Activated T-helper 17 cell treated with anti-CD3 and anti-CD28 coated beads, Interleukin-2, amount 50 U/mL, for 72 hours (primary cell): ENCODE data around the gene TMEM273. TPM values are rescaled to one million over a fixed set of nuclear protein-coding genes. Genes with fewer than 3 reads are reported as not detected.
A peak's percentile ranks its signal among the peaks of the same experiment; 100 is the strongest.

Source experiments
- ATAC-seq: fragments of 150-1000 bp; cut with Tn5 transposase; replicated peaks from 2 replicates; pipeline ENCODE4 v1.10.0; 2021; ENCODE audit warnings: mild to moderate bottlenecking, moderate library complexity
- H3K27ac Mint-ChIP-seq: one replicate; pipeline ENCODE4 v1.8.0; 2022; ENCODE audit warnings: mixed read lengths
- H3K27me3 Mint-ChIP-seq: one replicate; pipeline ENCODE4 v1.8.0; 2022; ENCODE audit warnings: mixed read lengths
- H3K36me3 Mint-ChIP-seq: one replicate; pipeline ENCODE4 v1.8.0; 2022; ENCODE audit warnings: low read depth, mild to moderate bottlenecking, mixed read lengths
- H3K4me1 Mint-ChIP-seq: one replicate; pipeline ENCODE4 v1.8.0; 2022; ENCODE audit warnings: mixed read lengths
- H3K4me3 Mint-ChIP-seq: one replicate; pipeline ENCODE4 v1.8.0; 2022; ENCODE audit warnings: mild to moderate bottlenecking, mixed read lengths
- H3K9me3 Mint-ChIP-seq: one replicate; pipeline ENCODE4 v1.8.0; 2022; ENCODE audit warnings: mixed read lengths
- total RNA-seq, 2 donors: library from RNA; stranded (reverse); gene quantifications; one replicate each; pipeline ENCODE4 v1.2.3, GENCODE V29; 2022

The TMEM273 gene
- total RNA-seq, 2 donors from 2014 or later, result 92.2 to 262 TPM

DNA sequence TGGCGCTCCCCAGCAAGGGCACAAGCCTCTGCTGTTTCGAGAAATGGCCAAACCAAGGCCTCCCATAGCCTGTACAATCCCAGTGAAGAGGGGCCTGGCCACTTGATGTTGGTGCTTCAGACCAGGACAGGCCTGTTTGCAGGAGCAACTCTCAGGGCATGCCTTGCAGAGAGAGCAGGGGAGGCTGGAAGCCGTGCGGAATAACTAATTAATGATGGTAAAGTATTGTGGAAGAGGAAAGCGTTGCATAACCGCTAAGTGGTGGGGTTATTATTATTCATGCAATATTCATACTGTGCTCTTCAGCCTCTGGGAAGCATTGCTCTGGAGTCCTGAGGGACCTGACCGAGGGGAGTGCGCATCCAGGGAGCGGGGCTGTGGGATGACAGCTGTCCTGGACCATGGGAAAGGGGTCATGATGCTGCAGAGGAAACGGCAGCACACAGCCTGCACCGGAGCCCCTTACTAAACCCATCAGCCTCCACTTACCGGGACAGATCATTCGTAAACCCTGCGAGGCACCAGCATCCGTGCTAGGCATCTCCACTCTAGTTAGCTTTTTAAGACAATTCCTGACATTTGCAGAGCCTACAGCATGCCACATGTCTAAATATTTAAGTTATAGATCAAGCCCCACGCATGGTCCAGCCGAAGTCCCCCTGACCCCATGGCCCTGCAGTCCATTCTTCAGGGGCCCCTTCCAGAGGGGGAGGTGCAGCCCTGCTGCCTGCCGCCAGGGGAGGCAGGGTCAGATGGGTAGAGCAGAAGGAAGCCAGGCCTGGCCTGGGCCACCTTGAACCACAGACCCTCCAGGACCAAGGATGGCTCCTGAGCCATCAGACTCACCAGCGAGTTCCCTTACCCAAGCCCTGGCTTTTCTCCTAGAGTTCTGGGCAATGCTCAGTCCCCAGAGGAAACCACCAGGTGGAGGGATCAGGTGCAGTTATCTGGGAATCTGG lies 11.6 kb downstream of the TMEM273 start:
- ATAC-seq, result peak; percentile 1
- no peaks in the 10 kb centered on the region for H3K9me3 Mint-ChIP-seq
- peak overlapping the region; percentile 99 for H3K27ac Mint-ChIP-seq
- H3K4me1 Mint-ChIP-seq, result peaks cover 56% of the 10 kb centered on the region
- H3K4me3 Mint-ChIP-seq, result peak overlapping the region; percentile 82
- H3K27me3 Mint-ChIP-seq, result no peaks in the 10 kb centered on the region
- peaks cover 99% of the 10 kb centered on the region for H3K36me3 Mint-ChIP-seq

- Mint-ChIP-seq H3K9me3 (no peaks in the 10 kb centered on the region), H3K4me3 (peak overlapping the region; percentile 82), H3K27me3 (no peaks in the 10 kb centered on the region), H3K4me1 (peaks cover 52% of the 10 kb centered on the region), H3K36me3 (peaks cover 96% of the 10 kb centered on the region), H3K27ac (peak overlapping the region; percentile 99)
- ATAC-seq, result no peak
These were observed 12.4 kb downstream of the TMEM273 start for GRCh38 chr10:49175587-49176309.

DNA sequence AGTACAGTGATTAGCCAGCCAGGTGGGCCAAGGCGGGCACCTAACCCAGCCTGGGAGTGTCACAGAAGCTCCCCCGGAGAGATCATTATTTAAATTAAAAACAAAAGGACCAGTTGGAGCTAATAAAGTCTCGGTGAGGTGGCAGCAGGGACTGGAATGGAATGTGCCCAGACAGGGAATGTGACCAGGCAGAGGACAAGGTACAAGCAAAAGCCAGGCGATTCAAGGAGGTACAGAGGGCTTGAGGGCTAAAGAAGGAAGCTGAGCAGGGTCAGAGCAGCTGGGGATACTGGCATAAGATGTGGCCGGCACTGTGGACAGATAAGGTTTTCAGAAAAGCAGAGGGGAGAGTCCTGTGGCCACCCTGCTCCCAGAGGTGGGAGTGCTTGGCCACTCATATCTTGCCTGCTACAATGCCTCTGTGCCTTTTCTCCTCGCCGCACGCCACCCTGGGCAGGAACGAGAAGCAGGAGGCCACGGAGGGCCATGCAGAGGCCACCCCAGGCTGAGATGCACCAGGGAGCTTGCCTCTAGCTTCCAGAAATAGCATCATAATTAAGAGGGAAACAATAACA lies 13.2 kb downstream of the TMEM273 start:
- H3K4me3 Mint-ChIP-seq, result peak overlapping the region; percentile 82
- H3K4me1 Mint-ChIP-seq, result peaks cover 44% of the 10 kb centered on the region
- no peak for ATAC-seq
- H3K27ac Mint-ChIP-seq, result peak overlapping the region; percentile 99
- H3K9me3 Mint-ChIP-seq, result no peaks in the 10 kb centered on the region
- peaks cover 96% of the 10 kb centered on the region for H3K36me3 Mint-ChIP-seq
- H3K27me3 Mint-ChIP-seq, result no peaks in the 10 kb centered on the region

DNA sequence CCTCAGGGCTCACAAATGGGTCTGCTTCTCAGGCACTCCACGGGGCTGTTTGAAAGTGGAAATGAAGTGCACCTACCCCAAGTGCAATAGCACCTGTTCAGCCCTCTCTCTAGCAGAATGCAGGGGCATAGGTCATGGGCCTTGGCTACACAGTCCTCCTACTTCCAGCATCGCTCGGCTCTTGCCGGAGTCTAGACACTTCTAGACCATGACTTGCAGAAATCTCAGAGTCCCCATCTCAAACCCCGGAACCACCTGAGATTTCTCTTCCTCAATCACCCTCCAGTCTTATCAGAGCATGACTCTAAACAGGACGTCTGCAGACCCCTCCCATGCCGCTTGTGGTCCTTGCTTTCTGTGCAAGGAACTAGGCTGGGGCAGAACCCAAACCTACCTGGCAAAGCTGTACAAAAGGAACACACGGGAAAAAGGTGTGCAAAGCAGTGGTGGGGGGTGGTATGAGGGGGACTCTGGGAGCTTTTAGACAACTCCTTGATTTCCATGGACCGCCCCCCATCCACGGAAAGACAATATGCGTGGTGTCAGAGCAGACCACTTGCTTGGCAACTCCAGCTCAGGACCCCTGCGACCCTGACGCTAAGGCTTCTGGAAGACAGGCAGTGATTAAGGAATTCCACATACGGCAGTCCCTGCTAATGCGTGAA lies 13.8 kb downstream of the TMEM273 start:
- no peaks in the 10 kb centered on the region for H3K27me3 Mint-ChIP-seq
- no peak for ATAC-seq
- H3K36me3 Mint-ChIP-seq, result peaks cover 96% of the 10 kb centered on the region
- H3K27ac Mint-ChIP-seq, result peak overlapping the region; percentile 99
- H3K9me3 Mint-ChIP-seq, result no peaks in the 10 kb centered on the region
- H3K4me3 Mint-ChIP-seq, result peak overlapping the region; percentile 82
- peaks cover 43% of the 10 kb centered on the region for H3K4me1 Mint-ChIP-seq

- peak overlapping the region; percentile 82 for H3K4me3 Mint-ChIP-seq
- H3K4me1 Mint-ChIP-seq, result peaks cover 42% of the 10 kb centered on the region
- H3K27ac Mint-ChIP-seq, result peak overlapping the region; percentile 99
- no peak for ATAC-seq
- H3K9me3 Mint-ChIP-seq, result no peaks in the 10 kb centered on the region
- H3K27me3 Mint-ChIP-seq, result no peaks in the 10 kb centered on the region
- peaks cover 96% of the 10 kb centered on the region for H3K36me3 Mint-ChIP-seq
These were observed 14.3 kb downstream of the TMEM273 start for GRCh38 chr10:49173853-49174252.

DNA sequence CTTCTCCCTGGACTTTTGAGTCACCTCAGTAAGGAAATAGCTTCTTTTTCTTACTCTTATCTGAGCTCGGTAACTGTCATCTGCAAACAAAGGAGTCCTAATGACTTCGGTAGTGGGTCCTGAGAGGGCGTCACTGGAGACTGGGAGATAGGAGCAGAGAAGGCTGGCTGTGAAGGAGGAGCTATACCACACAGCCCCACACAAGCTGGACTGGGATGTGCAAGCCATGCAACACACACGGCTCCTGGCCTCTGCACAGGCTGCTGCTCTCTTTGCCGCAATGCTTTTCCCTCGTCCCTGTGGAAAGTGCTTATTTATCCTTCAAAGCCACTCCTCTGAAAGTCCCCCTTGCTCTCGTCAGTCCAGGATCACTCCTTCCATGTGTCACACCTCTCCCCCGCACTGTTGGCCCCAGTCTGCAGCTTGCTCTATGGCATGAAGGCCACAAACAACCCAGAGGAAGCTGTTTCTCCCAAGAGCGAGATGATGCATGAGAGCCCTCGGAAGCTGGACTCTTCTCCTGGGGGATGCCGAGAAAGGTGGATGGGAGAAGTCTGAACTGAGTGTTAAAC lies 14.9 kb downstream of the TMEM273 start:
- ATAC-seq, result no peak
- Mint-ChIP-seq H3K9me3 (no peaks in the 10 kb centered on the region), H3K4me1 (peaks cover 38% of the 10 kb centered on the region), H3K27ac (peak overlapping the region; percentile 99), H3K4me3 (peak overlapping the region; percentile 82), H3K27me3 (no peaks in the 10 kb centered on the region), H3K36me3 (peaks cover 96% of the 10 kb centered on the region)

GRCh38 chr10:49172777-49173132 lies 15.4 kb downstream of the TMEM273 start:
- no peak for ATAC-seq
- no peaks in the 10 kb centered on the region for H3K9me3 Mint-ChIP-seq
- H3K4me3 Mint-ChIP-seq, result peak overlapping the region; percentile 82
- H3K36me3 Mint-ChIP-seq, result peaks cover 96% of the 10 kb centered on the region
- no peaks in the 10 kb centered on the region for H3K27me3 Mint-ChIP-seq
- H3K27ac Mint-ChIP-seq, result peak overlapping the region; percentile 99
- H3K4me1 Mint-ChIP-seq, result peaks cover 34% of the 10 kb centered on the region

- peaks cover 97% of the 10 kb centered on the region for H3K36me3 Mint-ChIP-seq
- no peaks in the 10 kb centered on the region for H3K27me3 Mint-ChIP-seq
- peaks cover 31% of the 10 kb centered on the region for H3K4me1 Mint-ChIP-seq
- peak overlapping the region; percentile 56 for H3K27ac Mint-ChIP-seq
- no peaks in the 10 kb centered on the region for H3K9me3 Mint-ChIP-seq
- H3K4me3 Mint-ChIP-seq, result peak overlapping the region; percentile 9
- no peak for ATAC-seq
These were observed 16.0 kb downstream of the TMEM273 start for GRCh38 chr10:49172061-49172776.

DNA sequence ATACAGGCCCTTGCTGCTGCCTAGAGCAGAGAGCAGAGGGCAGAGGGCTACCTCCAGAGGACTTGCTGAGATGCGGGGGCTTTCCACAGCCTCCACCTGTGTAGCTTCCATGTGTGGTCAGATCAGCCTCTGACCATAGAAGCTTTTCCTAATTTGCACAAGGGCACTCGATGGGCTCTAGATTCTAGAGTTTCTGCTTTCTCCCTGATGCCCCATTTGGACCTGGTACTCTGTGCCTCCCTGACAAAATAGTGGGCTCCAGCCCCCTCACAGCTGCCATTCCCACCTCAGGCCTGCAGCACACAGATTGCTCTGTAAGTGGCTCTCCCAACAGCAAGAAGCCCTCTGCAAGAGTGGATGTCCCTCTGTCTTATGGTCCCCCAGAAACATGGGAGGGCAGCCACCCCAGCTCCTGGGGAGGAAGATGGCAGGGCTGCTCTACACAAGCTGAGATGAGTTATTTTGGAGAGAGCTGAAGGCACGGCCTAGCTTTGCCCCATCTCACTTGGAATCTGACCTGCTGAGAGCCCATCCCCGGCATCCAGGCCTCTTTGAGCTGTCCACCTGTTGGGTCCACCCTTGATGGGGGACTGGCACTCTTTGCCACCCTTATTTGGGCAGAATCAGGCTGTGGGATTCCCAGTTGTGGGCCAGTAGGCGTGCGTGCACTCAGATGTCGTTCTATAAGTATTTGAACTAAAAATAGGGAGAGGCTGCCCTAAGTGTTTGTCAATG lies 16.7 kb downstream of the TMEM273 start:
- peak overlapping the region; percentile 9 for H3K4me3 Mint-ChIP-seq
- no peaks in the 10 kb centered on the region for H3K9me3 Mint-ChIP-seq
- peaks cover 28% of the 10 kb centered on the region for H3K4me1 Mint-ChIP-seq
- ATAC-seq, result no peak
- H3K27me3 Mint-ChIP-seq, result no peaks in the 10 kb centered on the region
- H3K36me3 Mint-ChIP-seq, result peaks cover 97% of the 10 kb centered on the region
- H3K27ac Mint-ChIP-seq, result peak overlapping the region; percentile 56

- H3K4me3 Mint-ChIP-seq, result peak overlapping the region; percentile 7
- peaks cover 97% of the 10 kb centered on the region for H3K36me3 Mint-ChIP-seq
- no peaks in the 10 kb centered on the region for H3K9me3 Mint-ChIP-seq
- H3K27me3 Mint-ChIP-seq, result no peaks in the 10 kb centered on the region
- H3K4me1 Mint-ChIP-seq, result peaks cover 27% of the 10 kb centered on the region
- peak overlapping the region; percentile 59 for H3K27ac Mint-ChIP-seq
- no peak for ATAC-seq
These were observed 17.4 kb downstream of the TMEM273 start for GRCh38 chr10:49170632-49171325.

GRCh38 chr10:49169776-49170175 lies 18.4 kb downstream of the TMEM273 start:
- Mint-ChIP-seq H3K27me3 (no peaks in the 10 kb centered on the region), H3K9me3 (no peaks in the 10 kb centered on the region), H3K36me3 (peaks cover 97% of the 10 kb centered on the region), H3K27ac (no peak overlapping the region), H3K4me1 (peaks cover 25% of the 10 kb centered on the region), H3K4me3 (peak overlapping the region; percentile 7)
- ATAC-seq, result no peak

- H3K9me3 Mint-ChIP-seq, result peaks cover 4% of the 10 kb centered on the region
- peak overlapping the region; percentile 74 for H3K27ac Mint-ChIP-seq
- no peak overlapping the region for H3K4me3 Mint-ChIP-seq
- H3K27me3 Mint-ChIP-seq, result no peaks in the 10 kb centered on the region
- ATAC-seq, result no peak
- H3K4me1 Mint-ChIP-seq, result peaks cover 27% of the 10 kb centered on the region
- H3K36me3 Mint-ChIP-seq, result peaks cover 97% of the 10 kb centered on the region
These were observed 19.2 kb downstream of the TMEM273 start for GRCh38 chr10:49168831-49169500.
